ENCODE results near the gene STK38L.

Gene STK38L

GRCh38 chr12:27345376-27345775 lies 101.3 kb downstream of the STK38L start:
- TF ChIP-seq GATA2 (IDR thresholded peaks at IDR 0.05; ENCODE audit: low read depth, low read length) = no peak
- TF ChIP-seq GATA3 (IDR thresholded peaks at IDR 0.05; ENCODE audit: low read depth, low read length) = no peak

- TF ChIP-seq GATA2 (IDR thresholded peaks at IDR 0.05; ENCODE audit: low read depth, low read length) = no peak
- TF ChIP-seq GATA3 (IDR thresholded peaks at IDR 0.05; ENCODE audit: low read depth, low read length) = no peak
Measured at GRCh38 chr12:27347779-27348178, 103.7 kb downstream of the STK38L start.

GRCh38 chr12:27351476-27351875 lies 107.4 kb downstream of the STK38L start:
- TF ChIP-seq GATA2 (IDR thresholded peaks at IDR 0.05; ENCODE audit: low read depth, low read length) (no peak), GATA3 (IDR thresholded peaks at IDR 0.05; ENCODE audit: low read depth, low read length) (no peak)

- TF ChIP-seq GATA3 (IDR thresholded peaks at IDR 0.05; ENCODE audit: low read depth, low read length) = no peak
- TF ChIP-seq GATA2 (IDR thresholded peaks at IDR 0.05; ENCODE audit: low read depth, low read length) = no peak
Measured at GRCh38 chr12:27355486-27355885, 111.4 kb downstream of the STK38L start.

- TF ChIP-seq GATA3 (IDR thresholded peaks at IDR 0.05; ENCODE audit: low read depth, low read length) = no peak
- TF ChIP-seq GATA2 (IDR thresholded peaks at IDR 0.05; ENCODE audit: low read depth, low read length) = no peak
Measured at GRCh38 chr12:27355979-27356378, 111.9 kb downstream of the STK38L start.

- TF ChIP-seq GATA3 (IDR thresholded peaks at IDR 0.05; ENCODE audit: low read depth, low read length) (no peak), GATA2 (IDR thresholded peaks at IDR 0.05; ENCODE audit: low read depth, low read length) (no peak)
Measured at GRCh38 chr12:27359578-27360340, 115.7 kb downstream of the STK38L start.

- TF ChIP-seq GATA2 (IDR thresholded peaks at IDR 0.05; ENCODE audit: low read depth, low read length) = no peak
- TF ChIP-seq GATA3 (IDR thresholded peaks at IDR 0.05; ENCODE audit: low read depth, low read length) = no peak
Measured at GRCh38 chr12:27361372-27361771, 117.3 kb downstream of the STK38L start.

GRCh38 chr12:27366621-27367020 lies 122.5 kb downstream of the STK38L start:
- TF ChIP-seq GATA2 (IDR thresholded peaks at IDR 0.05; ENCODE audit: low read depth, low read length) = no peak
- no peak for TF ChIP-seq GATA3 (IDR thresholded peaks at IDR 0.05; ENCODE audit: low read depth, low read length)

- TF ChIP-seq GATA2 (IDR thresholded peaks at IDR 0.05; ENCODE audit: low read depth, low read length) = no peak
- TF ChIP-seq GATA3 (IDR thresholded peaks at IDR 0.05; ENCODE audit: low read depth, low read length) = no peak
Measured at GRCh38 chr12:27367078-27367477, 123.0 kb downstream of the STK38L start.

Measured in SH-SY5Y (cell line).